HL-60/S4 treated with retinoic acid at 250 ng/mL for 4 days and 3 days (cell line): ENCODE measurements around the gene UBA52.
"Not testable (repeated sequence)": the region's sequence is repeated elsewhere in the genome, so short reads cannot be mapped to it uniquely, and the experiment has no call there.

ENCODE experiments used
- in situ Hi-C: fragments of 300-500 bp; cut with MboI; formaldehyde crosslinking; loops from 2 replicates; pipeline ENCODE4 v1.7.0; 2022; ENCODE audit warnings: low sequenced_read_pairs

Gene UBA52

GRCh38 chr19:18571564-18572344 lies at the start of gene UBA52:
TSS of gene UBA52 (plus strand) at chr19:18571857. CDS start at chr19:18573301, 1,444 bp downstream.
- in situ Hi-C loops = no loop called here

- in situ Hi-C loops = no loop called here
These were observed 49.4 kb upstream of the UBA52 start for GRCh38 chr19:18522124-18522861.

- in situ Hi-C loops = not testable (repeated sequence)
These were observed 48.7 kb upstream of the UBA52 start for GRCh38 chr19:18522862-18523440.

- in situ Hi-C loops = no loop called here
These were observed 47.8 kb upstream of the UBA52 start for GRCh38 chr19:18523841-18524240.

- in situ Hi-C loops = no loop called here
These were observed 45.3 kb upstream of the UBA52 start for GRCh38 chr19:18526316-18526715.

- in situ Hi-C loops = no loop called here
These were observed 41.9 kb upstream of the UBA52 start for GRCh38 chr19:18529782-18530181.

- in situ Hi-C loops = no loop called here
These were observed 40.2 kb upstream of the UBA52 start for GRCh38 chr19:18531485-18531884.

- in situ Hi-C loops = no loop called here
These were observed 39.3 kb upstream of the UBA52 start for GRCh38 chr19:18532168-18532890.

GRCh38 chr19:18533058-18533457 lies 38.6 kb upstream of the UBA52 start:
- in situ Hi-C loops = no loop called here

GRCh38 chr19:18536475-18536874 lies 35.2 kb upstream of the UBA52 start:
- in situ Hi-C loops = no loop called here

GRCh38 chr19:18537431-18537830 lies 34.2 kb upstream of the UBA52 start:
- in situ Hi-C loops = no loop called here

GRCh38 chr19:18538115-18538514 lies 33.5 kb upstream of the UBA52 start:
- in situ Hi-C loops = no loop called here

GRCh38 chr19:18539372-18539771 lies 32.3 kb upstream of the UBA52 start:
- in situ Hi-C loops = no loop called here

- in situ Hi-C loops = not testable (repeated sequence)
These were observed 31.5 kb upstream of the UBA52 start for GRCh38 chr19:18540200-18540599.

- in situ Hi-C loops = no loop called here
These were observed 30.2 kb upstream of the UBA52 start for GRCh38 chr19:18541258-18541991.

GRCh38 chr19:18541992-18542940 lies 29.4 kb upstream of the UBA52 start:
- in situ Hi-C loops = no loop called here

GRCh38 chr19:18542941-18543813 lies 28.5 kb upstream of the UBA52 start, which contains the start of gene FKBP8:
TSS of gene FKBP8 (minus strand) at chr19:18543573. CDS start at chr19:18541970, 1,603 bp downstream.
- in situ Hi-C loops = no loop called here

- in situ Hi-C loops = no loop called here
These were observed 27.7 kb upstream of the UBA52 start for GRCh38 chr19:18543814-18544475.
